GM21786 (cell line): ENCODE results near the gene DGAT2.
"Not testable (repeated sequence)": the region's sequence is repeated elsewhere in the genome, so short reads cannot be mapped to it uniquely, and the experiment has no call there.

Experiments used
- ATAC-seq: cut with Tn5 transposase; IDR thresholded peaks from one replicate; pipeline ENCODE4 v1.9.1; 2021; ENCODE audit not compliant: unreplicated experiment

DGAT2 gene

GRCh38 chr11:75768112-75768908 lies at the start of gene DGAT2:
DGAT2 (plus strand) TSS chr11:75768778; CDS start chr11:75768992, 214 bp downstream.
- peak; percentile 61 for ATAC-seq

DNA sequence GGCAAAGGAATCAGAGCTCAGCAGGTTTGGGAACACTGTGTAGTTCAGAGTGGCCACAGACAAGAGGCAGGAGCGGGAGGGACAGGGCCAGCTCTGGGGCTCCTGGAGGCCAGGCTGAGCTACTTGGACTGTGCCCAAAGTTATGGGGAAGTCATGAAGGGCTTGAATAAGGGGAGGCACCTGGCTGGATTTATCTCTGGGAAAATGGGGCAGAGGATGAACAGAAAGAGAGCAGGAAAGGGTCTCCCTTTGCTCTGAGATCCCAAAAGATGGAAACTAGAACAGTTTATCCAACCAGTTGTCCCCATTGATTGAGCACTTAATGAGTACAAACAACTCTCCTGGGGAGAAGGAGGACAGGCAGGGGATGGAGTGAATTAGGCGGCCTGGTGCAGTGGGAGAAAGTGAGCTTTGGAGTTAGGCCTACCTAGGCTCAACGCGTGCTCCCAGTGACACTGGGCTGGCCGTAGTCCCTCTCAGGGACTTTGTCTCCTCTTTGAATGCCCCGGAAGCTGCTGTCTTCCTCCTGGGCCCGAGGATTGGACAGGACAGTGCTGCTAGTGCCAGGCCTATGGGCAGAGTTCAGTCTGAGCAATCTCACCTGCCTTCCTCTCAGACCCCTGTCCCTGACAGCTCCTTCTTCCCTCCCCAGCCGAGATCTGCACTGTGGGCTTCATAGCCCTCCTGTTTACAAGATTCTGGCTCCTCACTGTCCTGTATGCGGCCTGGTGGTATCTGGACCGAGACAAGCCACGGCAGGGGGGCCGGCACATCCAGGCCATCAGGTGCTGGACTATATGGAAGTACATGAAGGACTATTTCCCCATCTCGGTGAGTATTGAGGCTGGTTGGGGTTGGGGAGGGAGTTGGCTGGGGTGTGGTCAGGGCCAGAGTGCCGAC lies 49.0 kb upstream of the DGAT2 start:
- ATAC-seq: no peak

GRCh38 chr11:75720639-75721038 lies 47.9 kb upstream of the DGAT2 start:
- ATAC-seq: no peak

GRCh38 chr11:75721852-75722668 lies 46.5 kb upstream of the DGAT2 start:
- no peak for ATAC-seq

DNA sequence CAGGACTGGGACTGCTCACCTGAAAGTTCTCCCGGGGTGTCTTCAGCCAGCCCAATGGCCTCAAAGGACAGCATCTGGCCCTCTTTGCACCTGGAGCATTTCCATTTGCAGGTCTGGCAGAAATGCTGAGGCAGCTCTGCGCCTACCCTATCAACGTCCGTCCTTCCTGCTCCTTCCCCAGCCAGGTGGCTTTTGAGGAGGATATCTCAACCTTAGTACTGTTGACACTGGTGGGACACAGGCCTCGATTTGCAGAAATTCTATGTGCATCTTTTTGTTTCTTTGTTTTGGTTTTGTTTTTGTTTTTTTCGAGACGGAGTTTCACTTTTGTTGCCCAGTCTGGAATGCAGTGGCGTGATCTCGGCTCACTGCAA lies 45.9 kb upstream of the DGAT2 start:
- no peak for ATAC-seq

DNA sequence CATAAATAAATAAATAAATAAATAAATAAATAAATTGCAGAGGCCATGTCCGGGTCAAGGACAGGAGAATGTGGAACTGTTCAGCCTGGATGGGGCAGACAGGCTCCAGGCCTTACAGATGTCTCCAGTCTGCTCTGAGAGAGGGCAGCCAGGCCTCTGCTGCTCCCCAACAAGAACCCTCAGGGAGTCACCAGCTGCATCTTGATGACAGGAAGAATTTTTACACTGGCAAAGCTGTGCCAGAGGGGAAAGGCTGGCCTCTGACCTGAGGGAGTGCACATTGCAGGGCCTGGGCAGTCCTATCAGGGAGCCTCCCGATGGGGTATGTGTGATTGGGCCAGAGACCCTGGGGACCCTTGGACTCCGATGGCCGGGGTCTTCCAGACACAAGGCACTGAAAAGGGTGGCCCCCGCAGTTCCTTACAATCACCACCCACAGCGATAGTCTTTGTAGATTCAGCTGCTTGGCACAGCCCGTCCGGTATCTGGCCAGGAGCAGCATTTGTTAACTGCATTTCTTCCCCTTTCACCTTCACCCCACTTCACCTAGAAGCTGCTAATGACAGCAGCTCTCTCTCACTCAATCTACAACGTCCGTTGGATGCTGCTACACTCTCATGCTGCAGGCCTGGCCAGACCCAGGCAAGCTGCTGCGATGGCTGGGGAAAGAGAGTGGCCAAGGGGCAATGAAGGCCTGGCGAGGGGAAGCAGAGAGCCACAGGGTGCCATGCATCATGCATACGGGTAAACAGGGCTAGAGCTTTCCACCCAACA lies 42.8 kb upstream of the DGAT2 start:
- ATAC-seq: no peak

DNA sequence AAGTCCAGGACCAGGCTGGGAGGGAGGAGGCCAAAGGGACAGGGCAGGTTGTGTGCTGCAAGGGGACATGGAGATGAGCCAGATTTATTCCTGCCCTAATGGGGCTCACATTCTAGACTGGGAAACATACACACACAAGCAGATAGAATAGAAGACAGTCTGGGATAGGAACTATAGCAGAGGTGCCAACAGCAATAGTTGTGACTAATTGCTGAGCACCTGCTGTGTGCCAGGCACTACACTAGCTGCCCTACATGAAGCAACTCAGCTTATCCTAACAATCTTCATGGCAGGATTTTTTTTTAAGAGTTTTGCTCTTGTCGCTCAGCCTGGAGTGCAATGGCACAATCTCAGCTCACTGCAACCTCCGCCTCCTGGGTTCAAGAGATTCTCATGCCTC lies 39.6 kb upstream of the DGAT2 start:
- no peak for ATAC-seq

GRCh38 chr11:75731095-75731494 lies 37.5 kb upstream of the DGAT2 start:
- no peak for ATAC-seq

- ATAC-seq: no peak
Measured at GRCh38 chr11:75733071-75733430, 35.5 kb upstream of the DGAT2 start.

DNA sequence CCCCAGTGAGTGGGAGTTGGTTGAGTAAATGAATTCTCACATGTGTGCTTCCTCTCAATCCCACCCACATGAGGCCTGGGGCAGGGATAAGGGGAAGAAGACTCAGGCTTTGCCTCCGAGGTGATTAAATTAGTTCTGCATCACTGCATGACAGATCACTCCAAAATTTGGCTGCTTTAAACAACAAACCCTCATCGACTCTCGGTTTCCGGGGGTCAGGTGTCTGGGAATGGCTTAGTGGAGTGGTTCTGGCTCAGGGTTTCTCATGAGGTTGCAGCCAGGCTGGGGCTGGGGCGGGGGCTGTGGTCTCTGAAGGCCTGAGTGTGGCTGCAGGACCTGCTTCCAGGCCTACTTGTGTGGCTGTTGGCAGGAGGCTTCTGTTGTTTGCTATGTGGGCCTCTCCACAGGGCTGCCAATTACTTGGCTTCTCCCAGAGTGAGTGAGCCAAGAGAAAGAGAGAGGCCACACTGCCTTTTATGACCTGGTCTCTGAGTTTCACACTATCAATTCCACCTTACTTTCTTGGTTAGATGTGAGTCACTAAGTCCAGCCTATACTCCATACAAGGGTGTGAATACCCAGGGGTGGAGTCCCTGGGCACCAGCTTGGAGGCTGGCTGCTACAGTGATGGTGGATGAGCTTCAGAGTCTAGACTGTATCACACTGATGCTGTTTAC lies 35.0 kb upstream of the DGAT2 start:
- ATAC-seq: peak; percentile 56

- no peak for ATAC-seq
Measured at GRCh38 chr11:75734491-75735180, 33.9 kb upstream of the DGAT2 start.

- ATAC-seq: no peak
Measured at GRCh38 chr11:75735181-75735845, 33.3 kb upstream of the DGAT2 start.

GRCh38 chr11:75737314-75737713 lies 31.3 kb upstream of the DGAT2 start:
- ATAC-seq: no peak

DNA sequence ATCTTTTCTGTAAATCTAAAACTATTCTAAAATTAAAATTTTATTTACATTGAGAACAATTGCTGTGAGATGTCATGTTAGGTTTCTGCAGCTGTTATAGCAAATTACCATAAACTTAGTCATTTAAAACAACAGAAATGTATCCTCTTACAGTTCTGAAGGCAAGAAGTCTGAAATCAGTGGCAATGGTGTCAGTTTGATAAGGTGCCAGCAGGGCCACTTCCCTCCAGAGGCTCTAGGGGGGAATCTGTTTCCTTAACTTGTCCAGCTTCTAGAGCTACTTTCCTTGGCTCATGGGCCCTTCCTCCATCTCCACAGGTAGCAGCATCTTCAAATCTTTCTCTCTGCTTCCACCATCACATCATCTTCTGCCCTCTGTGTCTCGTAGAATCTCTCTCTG lies 27.9 kb upstream of the DGAT2 start:
- ATAC-seq: no peak

- ATAC-seq: not testable (repeated sequence)
Measured at GRCh38 chr11:75743159-75743558, 25.4 kb upstream of the DGAT2 start.

GRCh38 chr11:75743711-75744563 lies 24.6 kb upstream of the DGAT2 start:
- ATAC-seq: no peak

DNA sequence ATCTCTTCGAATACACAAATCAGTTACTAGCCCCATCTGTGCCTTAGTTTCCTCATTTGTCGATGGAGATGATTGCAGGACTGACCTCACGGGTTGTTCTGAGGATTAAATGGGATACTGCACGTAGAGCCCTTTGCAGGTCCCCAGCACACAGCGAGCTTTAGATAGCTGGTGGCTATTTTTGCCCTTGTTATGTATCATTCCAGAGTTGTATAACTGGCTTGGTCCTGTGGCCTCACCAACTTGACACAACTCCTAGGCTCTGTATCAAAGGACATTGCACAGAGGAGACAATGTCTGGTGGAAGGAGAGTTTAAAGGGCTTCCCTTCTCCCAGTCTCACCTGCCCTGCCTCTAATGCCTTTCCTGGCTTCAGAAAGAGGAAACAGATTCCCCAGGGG lies 22.8 kb upstream of the DGAT2 start:
- ATAC-seq: no peak

- not testable (repeated sequence) for ATAC-seq
Measured at GRCh38 chr11:75748729-75749273, 19.8 kb upstream of the DGAT2 start.
